Measurements from ENCODE around the gene CTNNA3. TPM values are rescaled to one million over a fixed set of nuclear protein-coding genes. Genes with fewer than 3 reads are reported as not detected.

The CTNNA3 gene
- total and polyA plus RNA-seq, 9 donors: 4.1 to 18.8 (median 6.3) TPM

GRCh38 chr10:66204838-66205237 lies 1491.2 kb downstream of the CTNNA3 start:
- no peaks in the 10 kb centered on the region for H3K9me3 ChIP-seq (replicated peaks; ENCODE audit: control insufficient read depth, low read depth, low read length)
- DNase-seq: no peak
- H3K4me3 ChIP-seq (ENCODE audit: low read length): no peak overlapping the region
- H3K4me1 ChIP-seq (ENCODE audit: control insufficient read depth, insufficient read depth, low read length): no peaks in the 10 kb centered on the region
- no peak overlapping the region for H3K27ac ChIP-seq (ENCODE audit: low read length)
- no peaks in the 10 kb centered on the region for H3K36me3 ChIP-seq (ENCODE audit: control insufficient read depth, insufficient read depth, low read length)
- no peaks in the 10 kb centered on the region for H3K27me3 ChIP-seq (ENCODE audit: control insufficient read depth, insufficient read depth, low read length)

- 80% methylated on average over 2 of the region's 3 CpGs for WGBS (ENCODE audit: insufficient coverage)
- no peaks in the 10 kb centered on the region for H3K4me1 ChIP-seq (ENCODE audit: control insufficient read depth, insufficient read depth, low read length)
- no peak for DNase-seq
- H3K9me3 ChIP-seq (replicated peaks; ENCODE audit: control insufficient read depth, low read depth, low read length): no peaks in the 10 kb centered on the region
- H3K27ac ChIP-seq (ENCODE audit: low read length): no peak overlapping the region
- no peaks in the 10 kb centered on the region for H3K27me3 ChIP-seq (ENCODE audit: control insufficient read depth, insufficient read depth, low read length)
- no peak overlapping the region for H3K4me3 ChIP-seq (ENCODE audit: low read length)
- H3K36me3 ChIP-seq (ENCODE audit: control insufficient read depth, insufficient read depth, low read length): no peaks in the 10 kb centered on the region
Measured at GRCh38 chr10:66202101-66202500, 1493.9 kb downstream of the CTNNA3 start.

- no peaks in the 10 kb centered on the region for H3K4me1 ChIP-seq (ENCODE audit: control insufficient read depth, insufficient read depth, low read length)
- H3K27ac ChIP-seq (ENCODE audit: low read length): no peak overlapping the region
- no peaks in the 10 kb centered on the region for H3K9me3 ChIP-seq (replicated peaks; ENCODE audit: control insufficient read depth, low read depth, low read length)
- no CpG with 5 or more reads among the region's 2 CpGs for WGBS (ENCODE audit: insufficient coverage)
- no peaks in the 10 kb centered on the region for H3K27me3 ChIP-seq (ENCODE audit: control insufficient read depth, insufficient read depth, low read length)
- H3K4me3 ChIP-seq (ENCODE audit: low read length): no peak overlapping the region
- no peaks in the 10 kb centered on the region for H3K36me3 ChIP-seq (ENCODE audit: control insufficient read depth, insufficient read depth, low read length)
- DNase-seq: no peak
Measured at GRCh38 chr10:66192162-66192831, 1503.7 kb downstream of the CTNNA3 start.

GRCh38 chr10:66190413-66190812 lies 1505.6 kb downstream of the CTNNA3 start:
- Histone ChIP-seq H3K9me3 (replicated peaks; ENCODE audit: control insufficient read depth, low read depth, low read length) (no peaks in the 10 kb centered on the region), H3K4me3 (ENCODE audit: low read length) (no peak overlapping the region), H3K4me1 (ENCODE audit: control insufficient read depth, insufficient read depth, low read length) (no peaks in the 10 kb centered on the region), H3K27me3 (ENCODE audit: control insufficient read depth, insufficient read depth, low read length) (no peaks in the 10 kb centered on the region), H3K36me3 (ENCODE audit: control insufficient read depth, insufficient read depth, low read length) (no peaks in the 10 kb centered on the region), H3K27ac (ENCODE audit: low read length) (no peak overlapping the region)
- WGBS (ENCODE audit: insufficient coverage): 100% methylated on average over 1 of the region's 2 CpGs
- no peak for DNase-seq

GRCh38 chr10:66189271-66189670 lies 1506.7 kb downstream of the CTNNA3 start:
- Histone ChIP-seq H3K27me3 (ENCODE audit: control insufficient read depth, insufficient read depth, low read length) (no peaks in the 10 kb centered on the region), H3K36me3 (ENCODE audit: control insufficient read depth, insufficient read depth, low read length) (no peaks in the 10 kb centered on the region), H3K27ac (ENCODE audit: low read length) (no peak overlapping the region), H3K4me1 (ENCODE audit: control insufficient read depth, insufficient read depth, low read length) (no peaks in the 10 kb centered on the region), H3K9me3 (replicated peaks; ENCODE audit: control insufficient read depth, low read depth, low read length) (no peaks in the 10 kb centered on the region), H3K4me3 (ENCODE audit: low read length) (no peak overlapping the region)
- peak; percentile 77 for DNase-seq

GRCh38 chr10:66187053-66187733 lies 1508.8 kb downstream of the CTNNA3 start:
- H3K36me3 ChIP-seq (ENCODE audit: control insufficient read depth, insufficient read depth, low read length): no peaks in the 10 kb centered on the region
- DNase-seq: peak; percentile 96
- no peak overlapping the region for H3K27ac ChIP-seq (ENCODE audit: low read length)
- H3K9me3 ChIP-seq (replicated peaks; ENCODE audit: control insufficient read depth, low read depth, low read length): no peaks in the 10 kb centered on the region
- 25% methylated on average over 2 of the region's 3 CpGs for WGBS (ENCODE audit: insufficient coverage)
- no peaks in the 10 kb centered on the region for H3K4me1 ChIP-seq (ENCODE audit: control insufficient read depth, insufficient read depth, low read length)
- H3K4me3 ChIP-seq (ENCODE audit: low read length): no peak overlapping the region
- H3K27me3 ChIP-seq (ENCODE audit: control insufficient read depth, insufficient read depth, low read length): no peaks in the 10 kb centered on the region

- H3K27ac ChIP-seq (ENCODE audit: low read length): no peak overlapping the region
Measured at GRCh38 chr10:66183028-66183427, 1513.0 kb downstream of the CTNNA3 start.

GRCh38 chr10:66180581-66181318 lies 1515.2 kb downstream of the CTNNA3 start:
- DNase-seq: peak; percentile 83
- Histone ChIP-seq H3K36me3 (ENCODE audit: control insufficient read depth, insufficient read depth, low read length) (no peaks in the 10 kb centered on the region), H3K4me3 (ENCODE audit: low read length) (no peak overlapping the region), H3K27me3 (ENCODE audit: control insufficient read depth, insufficient read depth, low read length) (no peaks in the 10 kb centered on the region), H3K4me1 (ENCODE audit: control insufficient read depth, insufficient read depth, low read length) (no peaks in the 10 kb centered on the region), H3K9me3 (replicated peaks; ENCODE audit: control insufficient read depth, low read depth, low read length) (no peaks in the 10 kb centered on the region), H3K27ac (ENCODE audit: low read length) (no peak overlapping the region)
- no CpG with 5 or more reads among the region's 5 CpGs for WGBS (ENCODE audit: insufficient coverage)

More at GRCh38 chr10:66183028-66183427, 1513.0 kb downstream of the CTNNA3 start:
- no CpG with 5 or more reads among the region's 2 CpGs for WGBS (ENCODE audit: insufficient coverage)
- H3K36me3 ChIP-seq (ENCODE audit: control insufficient read depth, insufficient read depth, low read length): no peaks in the 10 kb centered on the region
- no peak overlapping the region for H3K4me3 ChIP-seq (ENCODE audit: low read length)
- H3K9me3 ChIP-seq (replicated peaks; ENCODE audit: control insufficient read depth, low read depth, low read length): no peaks in the 10 kb centered on the region
- H3K4me1 ChIP-seq (ENCODE audit: control insufficient read depth, insufficient read depth, low read length): no peaks in the 10 kb centered on the region
- H3K27me3 ChIP-seq (ENCODE audit: control insufficient read depth, insufficient read depth, low read length): no peaks in the 10 kb centered on the region
- no peak for DNase-seq

- H3K36me3 ChIP-seq (ENCODE audit: control insufficient read depth, insufficient read depth, low read length): no peaks in the 10 kb centered on the region
- H3K27me3 ChIP-seq (ENCODE audit: control insufficient read depth, insufficient read depth, low read length): no peaks in the 10 kb centered on the region
- no peak overlapping the region for H3K27ac ChIP-seq (ENCODE audit: low read length)
- WGBS (ENCODE audit: insufficient coverage): 100% methylated on average over 1 of the region's 3 CpGs
- DNase-seq: no peak
- H3K4me1 ChIP-seq (ENCODE audit: control insufficient read depth, insufficient read depth, low read length): no peaks in the 10 kb centered on the region
- no peaks in the 10 kb centered on the region for H3K9me3 ChIP-seq (replicated peaks; ENCODE audit: control insufficient read depth, low read depth, low read length)
- no peak overlapping the region for H3K4me3 ChIP-seq (ENCODE audit: low read length)
Measured at GRCh38 chr10:66180021-66180420, 1516.0 kb downstream of the CTNNA3 start.

GRCh38 chr10:66176772-66177171 lies 1519.2 kb downstream of the CTNNA3 start:
- H3K4me1 ChIP-seq (ENCODE audit: control insufficient read depth, insufficient read depth, low read length): no peaks in the 10 kb centered on the region
- H3K27ac ChIP-seq (ENCODE audit: low read length): no peak overlapping the region
- no peak overlapping the region for H3K4me3 ChIP-seq (ENCODE audit: low read length)
- no CpG with 5 or more reads among the region's 5 CpGs for WGBS (ENCODE audit: insufficient coverage)
- H3K36me3 ChIP-seq (ENCODE audit: control insufficient read depth, insufficient read depth, low read length): no peaks in the 10 kb centered on the region
- H3K9me3 ChIP-seq (replicated peaks; ENCODE audit: control insufficient read depth, low read depth, low read length): no peaks in the 10 kb centered on the region
- peak; percentile 73 for DNase-seq
- H3K27me3 ChIP-seq (ENCODE audit: control insufficient read depth, insufficient read depth, low read length): no peaks in the 10 kb centered on the region

Measured in muscle of leg (tissue), 11 donors.